Activated CD4-positive, CD25-positive, alpha-beta regulatory T cell treated with anti-CD3 and anti-CD28 coated beads, Interleukin-2, amount 50 U/mL, for 72 hours (primary cell): ENCODE results near the gene RHBDD1.

Source experiments
- DNase-seq: peaks from one replicate; pipeline ENCODE4 v3.0.0; 2021

Gene RHBDD1

GRCh38 chr2:226847090-226847489, 11.2 kb downstream of the RHBDD1 start:
- DNase-seq = no peak

GRCh38 chr2:226847511-226847910, 11.7 kb downstream of the RHBDD1 start:
- DNase-seq = no peak

DNA sequence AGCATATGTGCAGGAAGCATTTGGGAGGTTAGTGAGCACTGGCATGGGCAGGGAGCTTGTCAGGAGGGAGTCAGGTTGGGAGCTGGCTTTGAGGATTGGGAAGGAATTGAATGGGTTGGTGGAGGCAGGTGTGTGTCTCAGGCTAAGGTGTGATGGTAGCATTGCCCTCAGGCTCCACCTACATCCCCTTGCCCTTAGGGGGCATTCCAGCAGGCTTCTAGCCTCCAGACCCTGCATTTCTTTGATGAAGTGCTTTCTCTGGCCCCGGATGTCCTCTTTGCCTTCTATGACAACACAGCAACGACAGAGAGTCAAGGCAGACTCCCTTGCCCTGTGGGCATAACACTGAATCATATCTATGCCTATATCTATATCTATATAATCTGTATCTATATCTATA, 13.5 kb downstream of the RHBDD1 start:
- DNase-seq = no peak

DNA sequence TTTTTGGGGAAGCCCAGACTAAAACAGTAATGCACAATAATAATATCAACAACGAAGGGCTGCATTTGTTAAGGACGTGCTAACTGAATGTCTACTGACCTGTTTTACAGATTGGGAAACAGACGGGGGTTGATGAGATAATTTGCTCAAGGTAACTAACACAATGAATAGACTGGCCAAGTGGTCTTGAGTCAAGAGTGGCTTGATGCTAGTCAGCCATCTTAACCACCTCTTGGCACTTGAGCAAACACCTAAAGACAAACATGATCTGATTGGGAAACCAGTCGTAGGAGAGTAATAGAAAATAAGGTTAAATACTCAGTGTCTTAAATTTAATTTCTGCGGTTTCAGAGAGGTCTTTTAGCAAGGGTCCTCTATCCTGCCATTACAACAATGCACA, 14.2 kb downstream of the RHBDD1 start:
- no peak for DNase-seq

GRCh38 chr2:226855787-226856186, 19.9 kb downstream of the RHBDD1 start:
- DNase-seq = no peak

GRCh38 chr2:226860087-226860486, 24.2 kb downstream of the RHBDD1 start:
- no peak for DNase-seq

- DNase-seq = no peak
These were observed 26.8 kb downstream of the RHBDD1 start for GRCh38 chr2:226862623-226863022.

DNA sequence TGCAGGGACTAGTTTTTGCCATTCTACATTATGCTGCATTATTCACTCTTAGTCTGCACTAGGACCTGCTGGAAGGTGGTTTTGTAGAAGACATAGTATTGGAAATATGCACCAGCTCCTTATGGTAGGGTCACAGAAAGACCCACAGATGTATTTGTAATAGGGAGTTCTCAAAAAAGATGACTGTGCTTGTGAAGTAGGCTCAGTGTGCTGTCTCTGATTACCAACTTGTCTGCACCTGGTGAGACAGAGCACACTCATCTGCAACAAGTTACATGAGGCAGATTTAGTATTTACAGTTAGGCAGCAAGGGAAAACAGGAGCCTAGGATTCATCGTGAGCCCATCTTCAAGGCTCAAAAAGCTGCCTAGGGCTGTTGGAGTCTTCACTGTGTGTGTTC, 29.4 kb downstream of the RHBDD1 start:
- DNase-seq = no peak

- DNase-seq = no peak
These were observed 29.9 kb downstream of the RHBDD1 start for GRCh38 chr2:226865710-226866109.

DNA sequence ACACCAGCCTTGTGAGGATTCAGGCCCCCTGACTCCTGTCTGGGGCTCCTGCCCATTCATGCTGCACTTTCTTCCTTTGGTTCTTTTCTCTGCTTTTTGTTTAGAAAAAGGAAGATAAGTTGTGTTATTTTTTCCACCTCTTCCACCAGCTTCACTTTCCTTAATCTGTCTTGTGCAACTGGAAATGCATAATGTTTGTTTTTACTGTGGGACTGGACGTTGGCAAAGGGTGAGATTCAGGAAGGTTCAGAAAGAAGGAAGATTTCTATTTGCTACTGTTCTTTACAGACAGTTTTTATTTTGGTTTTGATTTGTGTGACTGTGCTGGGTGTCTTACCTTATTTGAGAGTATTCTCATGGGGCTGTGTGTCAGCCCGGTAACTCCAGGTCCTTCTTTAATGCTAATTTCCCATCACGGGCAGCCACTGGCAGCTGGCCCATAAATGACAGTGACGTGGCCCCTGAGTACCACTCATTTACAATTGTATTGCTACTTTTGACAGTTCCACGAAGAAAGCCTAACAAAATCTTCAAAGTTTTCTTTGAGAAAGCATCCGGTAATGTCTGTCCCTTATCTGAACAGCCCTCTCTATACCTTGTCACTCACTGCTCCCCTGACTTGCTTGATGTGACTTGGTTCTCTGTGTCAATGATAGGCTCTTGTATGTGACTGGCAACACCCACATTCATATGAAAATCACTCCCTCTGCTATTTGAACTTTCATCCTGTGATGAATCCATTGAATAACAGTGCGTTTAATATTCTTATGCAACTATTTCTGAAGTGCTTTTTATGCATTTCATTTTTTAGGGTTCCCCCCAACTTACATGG, 32.7 kb downstream of the RHBDD1 start:
- DNase-seq = no peak

DNA sequence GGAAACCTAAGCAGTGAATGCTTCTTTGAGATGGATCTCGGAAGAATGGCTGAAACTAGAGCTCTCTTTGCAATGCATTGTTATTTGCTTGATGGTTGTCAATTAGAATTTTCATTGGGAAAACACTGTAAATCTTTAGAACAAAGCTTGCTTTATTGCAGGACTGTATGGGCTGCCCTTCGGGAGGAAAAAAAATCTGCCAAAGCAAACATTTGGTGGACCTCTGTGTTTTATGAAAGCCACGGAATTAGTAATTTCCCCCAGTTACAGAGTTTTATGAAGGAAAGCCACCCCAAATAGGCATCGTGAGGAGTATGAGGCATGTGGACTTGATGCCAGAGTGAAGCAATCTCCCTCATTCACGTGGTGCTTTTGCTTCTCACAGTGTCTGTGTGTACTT, 33.5 kb downstream of the RHBDD1 start:
- no peak for DNase-seq

DNA sequence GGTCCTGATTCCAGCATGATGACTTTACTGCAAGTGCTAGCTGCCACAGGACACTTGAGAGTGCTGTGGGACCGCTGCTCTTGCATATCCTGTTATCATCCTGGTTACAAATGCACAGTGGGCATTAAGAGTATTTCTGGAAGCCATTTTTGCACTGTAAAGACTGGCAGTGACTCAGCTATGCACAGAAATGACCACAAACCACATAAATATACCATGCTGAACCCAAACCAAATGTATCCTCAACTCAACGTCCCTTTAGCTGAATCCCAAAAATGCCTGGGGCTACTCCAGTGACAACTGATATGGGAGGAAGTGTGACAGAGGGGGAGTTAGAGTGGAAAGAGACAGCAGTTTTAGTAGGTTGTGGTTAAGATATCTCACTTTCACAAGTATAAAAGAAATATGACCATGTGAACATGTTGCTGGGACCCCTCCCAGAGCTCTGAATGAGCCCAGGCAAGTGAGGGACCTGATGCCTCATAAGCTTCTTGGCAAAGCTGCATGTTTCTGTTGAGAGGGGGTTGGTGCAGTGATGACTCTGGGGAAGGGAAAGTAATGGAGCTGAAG, 37.3 kb downstream of the RHBDD1 start:
- DNase-seq = no peak

GRCh38 chr2:226873826-226874225, 38.0 kb downstream of the RHBDD1 start:
- no peak for DNase-seq

DNA sequence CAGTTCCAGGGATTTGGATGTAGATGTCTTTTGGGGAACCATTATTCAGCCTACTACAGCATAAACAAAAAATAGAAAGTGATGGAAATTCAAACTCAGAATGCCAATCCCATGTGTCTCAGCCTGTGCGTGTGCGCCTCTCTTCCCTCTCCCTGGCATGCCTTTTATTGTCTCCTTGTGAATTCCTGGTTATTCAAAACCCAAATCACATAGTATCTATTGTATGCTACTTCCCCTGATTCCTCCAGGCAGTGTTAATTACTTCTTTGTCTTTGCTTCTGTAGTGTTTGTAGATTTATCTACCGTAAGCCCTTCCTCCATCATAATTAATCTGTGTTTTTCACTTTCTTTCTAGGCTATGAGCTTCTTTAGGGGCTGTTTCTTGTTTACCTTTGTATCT, 38.9 kb downstream of the RHBDD1 start:
- DNase-seq = no peak

DNA sequence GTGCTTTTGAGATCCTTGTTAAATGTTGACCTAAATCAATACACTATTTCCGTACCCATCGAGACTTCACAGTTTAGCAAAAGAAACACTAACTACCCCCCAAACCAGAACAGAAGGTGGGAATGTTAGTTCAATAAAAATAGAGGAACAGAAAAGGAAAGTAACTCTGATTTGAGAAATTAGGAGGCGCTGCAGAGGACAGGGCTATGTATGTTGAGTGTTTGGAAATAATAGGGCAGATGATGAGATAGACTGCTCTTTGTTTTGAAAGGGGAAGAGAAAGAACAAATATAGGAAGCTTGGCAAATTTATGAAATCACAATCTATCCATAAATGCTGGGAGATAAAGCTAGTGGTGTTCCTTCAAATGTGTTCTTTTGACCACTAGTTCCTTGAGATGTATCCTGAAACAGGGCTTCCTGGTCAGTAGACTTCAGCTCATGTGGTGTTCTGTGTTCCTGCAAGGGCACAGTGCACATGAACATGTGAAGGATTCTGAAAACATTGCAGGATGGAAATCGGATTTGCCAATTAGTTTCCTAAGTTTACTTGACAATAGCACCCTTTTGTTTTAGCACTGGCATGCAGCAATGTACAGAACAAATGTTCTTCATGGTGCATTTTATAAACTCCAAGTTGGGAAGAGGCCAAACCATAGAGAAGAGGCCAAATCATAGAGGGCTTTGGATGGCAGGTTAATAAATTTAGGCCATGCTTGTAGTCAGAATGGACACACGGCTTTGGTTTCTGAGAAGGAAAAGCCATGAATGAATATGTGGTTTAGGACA, 39.8 kb downstream of the RHBDD1 start:
- no peak for DNase-seq

DNA sequence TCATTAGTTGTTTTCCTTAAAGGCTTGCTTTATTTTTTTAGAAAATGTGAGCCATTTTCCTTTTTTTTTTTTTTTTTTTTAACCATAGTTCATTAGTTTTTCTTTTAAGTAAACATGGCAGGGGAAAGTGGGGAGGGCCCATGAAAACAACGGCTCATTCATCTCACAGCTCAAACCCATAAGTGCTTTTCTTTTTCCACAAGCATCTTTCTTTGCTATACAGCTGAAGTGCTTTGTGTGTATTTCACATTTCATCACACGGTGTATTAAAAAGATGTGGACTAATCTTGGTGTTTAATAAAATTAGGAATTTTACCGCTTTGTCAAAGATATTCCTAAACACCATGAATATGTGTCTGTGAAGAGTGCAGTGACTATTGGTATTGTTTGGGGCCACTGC, 41.6 kb downstream of the RHBDD1 start:
- DNase-seq = no peak

- DNase-seq = no peak
These were observed 45.4 kb downstream of the RHBDD1 start for GRCh38 chr2:226881287-226881686.

DNA sequence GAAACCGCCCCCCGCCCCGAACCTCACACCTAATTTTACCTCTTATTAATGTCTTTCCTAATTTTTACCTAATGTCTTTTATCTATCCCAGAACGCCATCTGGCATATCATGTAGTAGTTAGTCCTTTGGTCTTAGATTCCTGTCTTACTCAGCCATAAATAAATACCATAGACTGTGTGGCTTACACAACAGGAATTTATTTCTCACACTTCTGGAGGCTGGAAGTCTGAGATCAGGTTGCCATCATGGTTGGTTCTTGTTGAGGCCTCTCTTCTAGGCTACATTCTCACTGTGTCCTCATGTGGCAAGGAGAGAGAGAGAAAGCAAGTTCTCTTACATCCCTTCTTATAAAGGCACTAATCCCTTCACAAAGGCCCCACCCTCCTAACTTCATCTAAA, 46.8 kb downstream of the RHBDD1 start:
- DNase-seq = no peak

DNA sequence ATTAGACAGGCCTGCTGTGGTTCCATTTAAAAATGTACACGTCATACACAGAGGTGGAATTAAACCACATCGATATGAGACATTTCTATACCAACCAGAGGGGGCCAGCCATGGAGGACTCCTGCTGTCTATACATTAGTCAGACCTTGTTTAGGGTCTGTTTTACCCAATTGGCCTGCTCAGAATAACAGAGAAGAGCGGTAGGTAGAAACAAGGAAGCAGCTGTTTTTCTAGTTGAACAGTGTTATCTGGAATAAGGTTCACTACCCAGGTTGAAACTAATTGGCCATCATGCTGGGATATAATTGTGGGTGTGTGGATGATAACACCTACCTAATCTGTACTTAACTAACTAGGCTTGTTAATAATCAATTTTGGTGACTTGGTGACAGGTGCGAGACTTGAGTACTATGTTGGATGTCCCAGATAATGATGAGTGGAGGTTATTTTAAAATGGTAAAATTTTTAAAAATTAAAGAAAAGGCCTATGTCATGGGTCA, 47.5 kb downstream of the RHBDD1 start:
- DNase-seq = no peak

DNA sequence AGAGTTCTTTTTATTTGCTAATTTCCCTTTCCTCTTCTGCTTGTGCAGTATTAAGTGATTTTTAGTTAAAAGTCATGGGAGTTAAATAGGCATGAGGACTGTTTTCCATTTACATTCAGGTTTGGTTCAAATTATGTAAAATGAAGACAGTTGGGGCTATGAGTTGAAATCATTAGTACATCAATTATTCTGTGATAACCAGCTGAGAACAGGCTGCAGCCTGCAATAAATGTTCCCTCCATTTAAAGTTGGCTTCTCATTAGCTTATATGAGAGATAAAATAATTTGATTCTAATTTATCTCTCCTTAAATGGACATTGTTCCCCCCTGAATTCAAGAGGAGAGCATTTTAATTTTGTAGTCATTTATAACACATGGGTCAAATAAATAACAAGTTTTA, 48.3 kb downstream of the RHBDD1 start:
- no peak for DNase-seq

- DNase-seq = no peak
These were observed 50.0 kb downstream of the RHBDD1 start for GRCh38 chr2:226885769-226886435.

DNA sequence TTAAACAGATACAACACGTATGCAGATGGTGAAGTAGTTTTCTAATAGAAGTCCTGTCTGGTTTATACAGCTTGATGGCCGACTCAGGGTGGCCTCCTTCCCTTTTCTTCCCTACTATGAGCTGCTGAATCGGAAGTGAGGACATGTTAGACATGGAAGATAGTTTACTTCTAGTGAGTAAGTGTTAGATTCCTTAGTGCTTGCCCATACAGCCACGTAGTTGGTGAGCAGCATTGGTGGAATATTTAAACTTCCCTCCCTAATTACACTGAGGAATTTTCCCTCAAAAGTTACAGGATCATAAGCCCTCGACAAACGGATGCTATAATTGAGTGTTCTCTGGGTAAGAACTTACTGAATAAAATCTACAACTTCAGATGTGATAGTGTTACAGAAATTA, 52.1 kb downstream of the RHBDD1 start:
- DNase-seq = no peak

- DNase-seq = no peak
These were observed 52.6 kb downstream of the RHBDD1 start for GRCh38 chr2:226888378-226888965.
